Pancreas (tissue), 10 donors: ENCODE results near the gene FUZ. TPM values are rescaled to one million over a fixed set of nuclear protein-coding genes. Genes with fewer than 3 reads are reported as not detected.

Experiments
- ATAC-seq, 4 donors: fragments of 200-7000 bp; cut with Tn5 transposase; one replicate each; pipeline versions ENCODE4 v1.8.0 to v1.9.1; 2020; ENCODE audit warnings: mild to moderate bottlenecking in 4 of 4, moderate library complexity in 4 of 4
- DNase-seq, 6 donors: peaks; one replicate each; pipeline ENCODE4 v3.0.0-alpha.2; 2020
- FAIRE-seq: peaks from 2 replicates; lab custom pipeline; 2012; peaks lifted over from hg19 to GRCh38; lab: Jason Lieb, UNC
- H3K27ac ChIP-seq, 4 donors: fragments of 200-600 bp; sonication (generic); 1 replicate in 3 of 4; 2 replicates in 1 of 4; pipeline versions ENCODE4 v1.5.0 to v1.8.0; 2020
- H3K27me3 ChIP-seq, 4 donors: fragments of 200-600 bp; one replicate each; pipeline ENCODE4 v1.8.0; 2021
- H3K36me3 ChIP-seq, 3 donors: fragments of 200-600 bp; sonication (generic) in 1 of 3; one replicate each; pipeline versions ENCODE4 v1.5.0 to v1.8.0; 2020 to 2021
- H3K4me1 ChIP-seq, 3 donors: fragments of 200-600 bp; one replicate each; pipeline ENCODE4 v1.8.0; 2021
- H3K4me3 ChIP-seq, 4 donors: fragments of 200-600 bp; sonication (generic) in 2 of 4; one replicate each; pipeline versions ENCODE4 v1.5.0 to v1.8.0; 2020 to 2021
- H3K9me3 ChIP-seq, 4 donors: fragments of 200-600 bp; one replicate each; pipeline ENCODE4 v1.8.0; 2021
- WGBS, 2 donors: extraction: QIAGEN DNeasy Blood & Tissue Kit; methylation state at CpG; one replicate each; pipeline ENCODE4 v1.1.7; 2013; 5-methylcytosine and 5-hydroxymethylcytosine counted together
- intact Hi-C, 3 donors: fragments of 100-400 bp; cut with DNase I; formaldehyde crosslinking; loops; one replicate each; pipeline versions ENCODE4 v1.11.1 to v1.14.2; 2022
- polyA plus RNA-seq, 2 donors: library from polyadenylated mRNA; stranded (reverse); fragments of 200-250 nt; gene quantifications; one replicate each; pipeline ENCODE4 v1.2.3, GENCODE V29; 2013
- total RNA-seq, 6 donors: library from RNA; stranded (reverse); fragmentation: NEBNext Ultra II Directional in 4 of 6; extraction: Animal tissue kit (Norgen Biotek cat#: 25700) in 4 of 6; gene quantifications; one replicate each; pipeline versions ENCODE4 v1.2.1 to v1.2.4, GENCODE V29; 2021 to 2023
- TF ChIP-seq, protein P1 (sequence below), 4 donors: fragments of 200-600 bp; sonication (generic) in 3 of 4; IDR thresholded peaks; one replicate each; pipeline versions ENCODE4 v1.5.0 to v1.8.0; 2021; ENCODE audit warnings: antibody characterized with exemption in 4 of 4
- donor health status: healthy with polysubstance abuse.
- donor health status: DM: no; HTN: no; CAD: no; lungs with moderate emphysema.
- donor health status: DM: no; HTN: no; CAD: no.
- donor health status: control.
- donor health status: control.
- donor health status: Bipolar disorder and iron deficiency.
- donor health status: DM: yes; HTN: yes; CAD: no.
- donor health status: DM: no; HTN: no; CAD: no.
- donor health status: DM: no; HTN: no; CAD: no.
- donor health status: DM: yes; HTN: yes; CAD: no.

The FUZ gene
- total and polyA plus RNA-seq, 8 donors: 8.8 to 30.3 (median 15.6) TPM

DNA sequence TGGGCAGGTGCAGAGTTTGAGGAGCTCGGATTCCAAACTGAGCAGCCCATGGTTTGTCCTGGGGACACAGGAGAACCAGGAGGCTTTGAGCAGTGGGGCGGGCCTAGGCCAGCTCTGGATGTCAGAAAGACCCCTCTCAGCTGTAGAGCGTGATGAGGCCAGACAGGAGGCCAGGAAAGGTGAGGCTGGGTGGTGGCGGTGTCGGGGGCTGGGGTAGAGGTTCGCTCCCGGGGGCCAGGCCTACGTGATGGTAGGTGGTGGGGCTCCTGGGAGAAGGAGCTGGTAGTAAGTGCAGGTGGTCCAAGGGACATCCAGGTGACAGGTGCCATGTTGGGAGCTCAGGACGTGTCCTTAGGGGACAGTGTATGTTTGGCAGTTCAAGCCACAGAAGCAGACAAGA is 24.3 kb upstream of the FUZ start:
- H3K4me3 ChIP-seq: no peak overlapping the region
- 96 to 97% methylated on average over 9 of the region's 9 CpGs for WGBS, 2 donors
- no peak for DNase-seq
- H3K27me3 ChIP-seq: no peaks in the 10 kb centered on the region
- no peaks in the 10 kb centered on the region for H3K9me3 ChIP-seq
- no peak overlapping the region for H3K27ac ChIP-seq
- TF ChIP-seq, protein P1, sequence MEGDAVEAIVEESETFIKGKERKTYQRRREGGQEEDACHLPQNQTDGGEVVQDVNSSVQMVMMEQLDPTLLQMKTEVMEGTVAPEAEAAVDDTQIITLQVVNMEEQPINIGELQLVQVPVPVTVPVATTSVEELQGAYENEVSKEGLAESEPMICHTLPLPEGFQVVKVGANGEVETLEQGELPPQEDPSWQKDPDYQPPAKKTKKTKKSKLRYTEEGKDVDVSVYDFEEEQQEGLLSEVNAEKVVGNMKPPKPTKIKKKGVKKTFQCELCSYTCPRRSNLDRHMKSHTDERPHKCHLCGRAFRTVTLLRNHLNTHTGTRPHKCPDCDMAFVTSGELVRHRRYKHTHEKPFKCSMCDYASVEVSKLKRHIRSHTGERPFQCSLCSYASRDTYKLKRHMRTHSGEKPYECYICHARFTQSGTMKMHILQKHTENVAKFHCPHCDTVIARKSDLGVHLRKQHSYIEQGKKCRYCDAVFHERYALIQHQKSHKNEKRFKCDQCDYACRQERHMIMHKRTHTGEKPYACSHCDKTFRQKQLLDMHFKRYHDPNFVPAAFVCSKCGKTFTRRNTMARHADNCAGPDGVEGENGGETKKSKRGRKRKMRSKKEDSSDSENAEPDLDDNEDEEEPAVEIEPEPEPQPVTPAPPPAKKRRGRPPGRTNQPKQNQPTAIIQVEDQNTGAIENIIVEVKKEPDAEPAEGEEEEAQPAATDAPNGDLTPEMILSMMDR (IDR thresholded peaks at IDR 0.05): no peak
- FAIRE-seq: no peak
- H3K4me1 ChIP-seq: no peaks in the 10 kb centered on the region
- ATAC-seq: no peak
- peaks cover 0 to 64% (median 22%) of the 10 kb centered on the region in 3 donors for H3K36me3 ChIP-seq
- intact Hi-C loops: no loop called here

- FAIRE-seq (no peak), ATAC-seq (no peak), DNase-seq (no peak)
- 90 to 96% methylated on average over 5 of the region's 5 CpGs for WGBS, 2 donors
- TF ChIP-seq, protein P1 (IDR thresholded peaks at IDR 0.05): no peak
- intact Hi-C loops: no loop called here
- Histone ChIP-seq H3K4me1 (no peaks in the 10 kb centered on the region), H3K9me3 (no peaks in the 10 kb centered on the region), H3K27ac (no peak overlapping the region), H3K27me3 (no peaks in the 10 kb centered on the region), H3K36me3 (peaks cover 0 to 68% (median 26%) of the 10 kb centered on the region in 3 donors), H3K4me3 (no peak overlapping the region)
Measured at GRCh38 chr19:49837009-49837310, 23.9 kb upstream of the FUZ start.

DNA sequence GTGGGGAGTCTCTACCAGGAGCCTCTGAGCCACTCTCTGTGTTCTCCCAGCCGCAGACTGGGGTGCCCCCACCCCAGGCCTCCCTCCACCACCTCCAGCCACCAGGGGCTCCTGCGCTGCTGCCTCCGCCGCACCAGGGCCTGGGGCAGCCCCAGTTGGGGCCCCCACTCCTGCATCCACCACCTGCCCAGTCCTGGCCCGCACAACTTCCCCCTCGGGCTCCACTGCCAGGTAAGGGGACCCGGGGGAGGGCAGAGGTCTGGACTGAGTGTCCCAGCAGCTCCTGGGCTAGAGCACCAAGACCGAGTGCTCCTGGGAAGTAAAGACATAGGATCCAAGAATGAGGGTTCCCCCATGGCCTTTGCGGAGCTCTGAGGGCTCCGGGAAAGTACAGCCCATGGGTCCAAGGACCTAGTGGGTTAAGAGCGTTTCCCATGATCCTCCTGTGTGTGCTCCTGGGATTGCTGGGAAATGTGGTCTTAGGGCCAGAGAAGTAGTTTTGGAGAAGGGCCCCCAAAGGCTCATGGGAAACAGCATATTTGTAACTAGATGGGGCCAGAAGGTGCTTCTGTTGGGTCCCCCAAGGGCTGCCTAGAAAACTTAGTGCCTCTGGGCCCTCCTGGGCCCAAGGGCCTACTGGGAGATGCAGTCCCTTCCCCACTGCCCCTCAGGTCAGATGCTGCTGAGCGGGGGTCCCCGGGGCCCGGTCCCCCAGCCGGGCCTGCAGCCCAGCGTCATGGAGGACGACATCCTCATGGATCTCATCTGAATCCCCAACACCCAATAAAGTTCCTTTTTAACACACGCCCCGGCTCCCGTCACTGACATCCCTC is 23.3 kb upstream of the FUZ start:
- no peak overlapping the region for H3K4me3 ChIP-seq
- H3K27ac ChIP-seq: no peak overlapping the region
- H3K36me3 ChIP-seq: peaks cover 0 to 72% (median 28%) of the 10 kb centered on the region in 3 donors
- no peaks in the 10 kb centered on the region for H3K4me1 ChIP-seq
- FAIRE-seq (no peak), ATAC-seq (no peak), DNase-seq (no peak)
- TF ChIP-seq, protein P1 (IDR thresholded peaks at IDR 0.05): no peak
- H3K9me3 ChIP-seq: no peaks in the 10 kb centered on the region
- no peaks in the 10 kb centered on the region for H3K27me3 ChIP-seq
- WGBS, 2 donors: 95 to 96% methylated on average over 20 of the region's 20 CpGs
- intact Hi-C loops: no loop called here

DNA sequence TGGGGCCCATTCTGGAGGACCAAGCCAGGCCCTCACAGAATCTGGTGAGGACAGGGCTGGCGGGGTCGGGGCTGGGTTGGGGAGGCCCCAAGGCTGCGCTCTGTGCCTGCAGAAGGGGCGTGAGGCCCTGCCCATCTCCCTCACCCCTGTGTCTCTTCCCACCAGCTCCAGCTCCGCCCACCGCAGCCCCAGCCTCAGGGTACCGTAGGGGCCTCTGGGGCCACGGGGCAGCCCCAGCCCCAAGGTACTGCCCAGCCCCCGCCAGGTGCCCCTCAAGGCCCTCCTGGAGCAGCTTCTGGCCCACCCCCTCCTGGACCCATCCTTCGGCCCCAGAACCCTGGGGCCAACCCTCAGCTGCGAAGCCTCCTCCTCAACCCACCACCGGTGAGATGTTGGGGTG is 22.5 kb upstream of the FUZ start:
- intact Hi-C loops: no loop called here
- Histone ChIP-seq H3K4me1 (no peaks in the 10 kb centered on the region), H3K27ac (no peak overlapping the region), H3K27me3 (no peaks in the 10 kb centered on the region), H3K9me3 (no peaks in the 10 kb centered on the region), H3K4me3 (no peak overlapping the region), H3K36me3 (peaks cover 0 to 65% (median 28%) of the 10 kb centered on the region in 3 donors)
- WGBS, 2 donors: 95 to 97% methylated on average over 11 to 12 of the region's 12 CpGs
- TF ChIP-seq, protein P1 (IDR thresholded peaks at IDR 0.05): no peak
- ATAC-seq (no peak), DNase-seq (peak in 1 of 6 donors; percentile 43), FAIRE-seq (no peak)

GRCh38 chr19:49833599-49833998 is 20.5 kb upstream of the FUZ start:
- FAIRE-seq (no peak), ATAC-seq (no peak), DNase-seq (no peak)
- intact Hi-C loops: no loop called here
- Histone ChIP-seq H3K27ac (no peak overlapping the region), H3K4me3 (no peak overlapping the region), H3K27me3 (no peaks in the 10 kb centered on the region), H3K4me1 (no peaks in the 10 kb centered on the region), H3K9me3 (no peaks in the 10 kb centered on the region), H3K36me3 (peaks cover 0 to 51% (median 28%) of the 10 kb centered on the region in 3 donors)
- TF ChIP-seq, protein P1 (IDR thresholded peaks at IDR 0.05): no peak
- 92% methylated on average over 7 of the region's 7 CpGs for WGBS, 2 donors
